Left ventricle myocardium inferior (tissue), 1 donor: Measurements from ENCODE around the gene SDK1. TPM values are rescaled to one million over a fixed set of nuclear protein-coding genes. Genes with fewer than 3 reads are reported as not detected.

ENCODE experiments used
- DNase-seq: peaks from one replicate; pipeline ENCODE4 v3.0.0-alpha.2; 2020
- H3K27ac ChIP-seq: fragments of 200-600 bp; replicated peaks from 2 replicates; pipeline ENCODE4 v1.8.0; 2021
- H3K27me3 ChIP-seq: fragments of 200-600 bp; 2 replicates; pipeline ENCODE4 v1.8.0; 2021; ENCODE audit warnings: low read depth
- H3K36me3 ChIP-seq: fragments of 200-600 bp; 2 replicates; pipeline ENCODE4 v1.8.0; 2021
- H3K4me1 ChIP-seq: fragments of 200-600 bp; 2 replicates; pipeline ENCODE4 v1.8.0; 2021
- H3K4me3 ChIP-seq: fragments of 200-600 bp; 2 replicates; pipeline ENCODE4 v1.8.0; 2021; ENCODE audit warnings: mild to moderate bottlenecking, moderate library complexity
- H3K9me3 ChIP-seq: fragments of 200-600 bp; replicated peaks from 2 replicates; pipeline ENCODE4 v1.8.0; 2021
- intact Hi-C: fragments of 100-400 bp; cut with micrococcal nuclease; formaldehyde crosslinking; loops from one replicate; pipeline ENCODE4 v1.11.0; 2022
- total RNA-seq: library from RNA; stranded (reverse); fragmentation: NEBNext Ultra II Directional; extraction: Animal tissue kit (Norgen Biotek cat#: 25700); gene quantifications from one replicate; pipeline ENCODE4 v1.2.1, GENCODE V29; 2021
- TF ChIP-seq, protein P1 (sequence below): fragments of 200-600 bp; IDR thresholded peaks from 2 replicates; pipeline ENCODE4 v1.8.0; 2021; ENCODE audit warnings: antibody characterized with exemption, mild to moderate bottlenecking, borderline replicate concordance
- donor health status: DM: no; HTN: yes; CAD: no; lungs with severe emphysema.

The SDK1 gene
- total RNA-seq, 1 donor from 2014 or later, result 1.3 TPM

DNA sequence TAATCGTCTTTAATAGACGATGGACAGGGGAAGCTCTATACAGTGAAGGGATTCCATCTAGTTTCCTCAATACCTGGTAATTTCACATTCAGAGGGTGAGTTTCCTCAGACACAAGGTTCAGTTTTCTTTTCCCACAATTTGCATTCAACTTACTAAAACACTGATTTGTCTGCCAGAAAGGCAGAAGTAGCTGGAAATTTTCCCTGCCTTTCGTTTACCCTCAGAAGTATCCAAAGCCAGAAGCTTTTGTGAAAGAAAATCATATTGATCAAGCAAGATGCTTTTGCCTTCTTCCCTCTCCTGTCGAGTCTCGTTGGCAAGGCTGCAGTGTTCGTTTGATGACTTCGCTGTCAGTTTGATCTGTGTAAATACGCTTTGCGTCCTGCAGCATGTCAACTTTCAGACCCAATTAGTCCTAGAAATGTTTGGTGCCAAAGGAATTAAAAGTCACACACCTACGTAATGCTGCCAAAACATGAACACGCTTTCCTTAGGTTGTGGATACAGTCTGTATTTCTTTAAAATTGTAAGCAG, 749.1 kb downstream of the SDK1 start:
- DNase-seq, result no peak
- Histone ChIP-seq H3K4me1 (no peaks in the 10 kb centered on the region), H3K4me3 (no peak overlapping the region), H3K9me3 (no peaks in the 10 kb centered on the region), H3K27me3 (no peaks in the 10 kb centered on the region), H3K27ac (no peak overlapping the region), H3K36me3 (no peaks in the 10 kb centered on the region)
- intact Hi-C loops, result no loop called here
- TF ChIP-seq, protein P1, sequence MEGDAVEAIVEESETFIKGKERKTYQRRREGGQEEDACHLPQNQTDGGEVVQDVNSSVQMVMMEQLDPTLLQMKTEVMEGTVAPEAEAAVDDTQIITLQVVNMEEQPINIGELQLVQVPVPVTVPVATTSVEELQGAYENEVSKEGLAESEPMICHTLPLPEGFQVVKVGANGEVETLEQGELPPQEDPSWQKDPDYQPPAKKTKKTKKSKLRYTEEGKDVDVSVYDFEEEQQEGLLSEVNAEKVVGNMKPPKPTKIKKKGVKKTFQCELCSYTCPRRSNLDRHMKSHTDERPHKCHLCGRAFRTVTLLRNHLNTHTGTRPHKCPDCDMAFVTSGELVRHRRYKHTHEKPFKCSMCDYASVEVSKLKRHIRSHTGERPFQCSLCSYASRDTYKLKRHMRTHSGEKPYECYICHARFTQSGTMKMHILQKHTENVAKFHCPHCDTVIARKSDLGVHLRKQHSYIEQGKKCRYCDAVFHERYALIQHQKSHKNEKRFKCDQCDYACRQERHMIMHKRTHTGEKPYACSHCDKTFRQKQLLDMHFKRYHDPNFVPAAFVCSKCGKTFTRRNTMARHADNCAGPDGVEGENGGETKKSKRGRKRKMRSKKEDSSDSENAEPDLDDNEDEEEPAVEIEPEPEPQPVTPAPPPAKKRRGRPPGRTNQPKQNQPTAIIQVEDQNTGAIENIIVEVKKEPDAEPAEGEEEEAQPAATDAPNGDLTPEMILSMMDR, result no peak

DNA sequence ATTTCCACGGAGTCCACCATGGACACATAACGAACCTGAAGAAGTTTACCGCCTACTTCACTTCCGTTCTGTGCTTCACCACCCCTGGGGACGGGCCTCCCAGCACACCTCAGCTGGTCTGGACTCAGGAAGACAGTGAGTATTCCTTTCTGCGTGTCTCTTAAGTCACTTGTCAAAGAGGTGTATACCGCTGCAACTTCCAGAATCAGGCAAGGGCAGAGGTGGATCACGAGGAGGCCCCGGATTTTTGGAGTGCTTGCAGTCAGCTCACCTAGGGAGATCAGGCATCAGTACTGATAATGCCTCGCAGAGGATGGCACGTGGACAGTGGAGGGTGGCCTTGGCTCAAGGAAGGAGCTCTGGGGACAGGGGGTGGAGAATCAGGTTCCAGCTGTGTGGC, 750.6 kb downstream of the SDK1 start:
- H3K27me3 ChIP-seq, result peaks cover under 1% of the 10 kb centered on the region
- no peak for DNase-seq
- intact Hi-C loops, result no loop called here
- H3K9me3 ChIP-seq, result no peaks in the 10 kb centered on the region
- H3K4me1 ChIP-seq, result no peaks in the 10 kb centered on the region
- TF ChIP-seq, protein P1, result no peak
- H3K36me3 ChIP-seq, result no peaks in the 10 kb centered on the region
- H3K27ac ChIP-seq, result no peak overlapping the region
- H3K4me3 ChIP-seq, result no peak overlapping the region

- TF ChIP-seq, protein P1, result no peak
- DNase-seq, result no peak
- intact Hi-C loops, result no loop called here
Observed at GRCh38 chr7:4052130-4052529, 751.1 kb downstream of the SDK1 start.

GRCh38 chr7:4054158-4054557, 753.1 kb downstream of the SDK1 start:
- no peaks in the 10 kb centered on the region for H3K36me3 ChIP-seq
- TF ChIP-seq, protein P1, result no peak
- no peak overlapping the region for H3K27ac ChIP-seq
- intact Hi-C loops, result no loop called here
- no peak overlapping the region for H3K4me3 ChIP-seq
- H3K27me3 ChIP-seq, result peaks cover 10% of the 10 kb centered on the region
- DNase-seq, result no peak
- peaks cover 9% of the 10 kb centered on the region for H3K9me3 ChIP-seq
- no peaks in the 10 kb centered on the region for H3K4me1 ChIP-seq

More at GRCh38 chr7:4052130-4052529, 751.1 kb downstream of the SDK1 start:
- Histone ChIP-seq H3K4me1 (no peaks in the 10 kb centered on the region), H3K9me3 (no peaks in the 10 kb centered on the region), H3K36me3 (no peaks in the 10 kb centered on the region), H3K27me3 (peaks cover 5% of the 10 kb centered on the region), H3K27ac (no peak overlapping the region), H3K4me3 (no peak overlapping the region)

DNA sequence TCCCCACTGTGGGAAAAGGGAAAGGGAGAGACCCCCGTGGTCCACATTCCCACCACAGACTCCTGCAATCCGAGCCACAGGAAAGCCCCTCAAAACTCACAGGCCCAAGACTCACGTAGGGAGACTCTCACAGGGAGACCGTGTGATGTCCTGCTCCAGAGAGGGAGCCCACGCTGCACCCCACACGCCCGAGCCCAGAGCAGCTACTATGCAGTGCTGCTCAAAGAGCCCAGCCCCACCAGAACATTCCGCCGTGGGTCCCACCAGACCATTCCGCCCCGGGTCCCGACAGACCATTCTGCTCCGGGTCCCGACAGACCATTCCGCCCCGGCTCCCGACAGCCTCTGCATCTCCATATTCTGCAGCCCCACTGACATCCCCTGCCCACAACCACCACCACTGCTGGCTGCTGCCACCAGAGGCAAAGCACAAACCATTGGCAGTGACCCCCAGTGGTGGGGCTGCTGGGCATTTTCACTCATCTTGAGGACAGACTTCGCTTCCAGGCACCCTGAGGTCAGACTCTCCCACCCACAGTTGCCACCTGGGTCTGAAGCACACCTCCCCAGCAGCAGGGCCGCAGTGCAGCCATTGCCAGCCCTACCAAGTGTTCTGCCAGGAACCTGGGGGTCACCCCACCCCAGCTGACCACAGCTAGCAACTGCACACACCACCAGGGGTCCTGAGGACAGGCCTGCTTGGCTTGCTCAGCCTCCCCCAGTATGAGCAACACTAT, 755.7 kb downstream of the SDK1 start:
- no peaks in the 10 kb centered on the region for H3K4me1 ChIP-seq

More for the DNA sequence above, 755.7 kb downstream of the SDK1 start:
- H3K36me3 ChIP-seq, result no peaks in the 10 kb centered on the region
- peaks cover 19% of the 10 kb centered on the region for H3K9me3 ChIP-seq
- no peak overlapping the region for H3K27ac ChIP-seq
- peaks cover 10% of the 10 kb centered on the region for H3K27me3 ChIP-seq
- H3K4me3 ChIP-seq, result no peak overlapping the region
- DNase-seq, result no peak
- TF ChIP-seq, protein P1, result no peak
- intact Hi-C loops, result no loop called here
